NT2/D1 (cell line): Measurements from ENCODE around the gene CSF2RB.

Experiments used
- DNase-seq: peaks from one replicate; pipeline ENCODE4 v3.0.0-alpha.2; 2011; ENCODE audit warnings: low read depth, low spot score
- H3K27me3 ChIP-seq: 2 replicates; pipeline ENCODE4 v1.6.0; 2011; ENCODE audit warnings: mild to moderate bottlenecking; ENCODE audit not compliant: insufficient read length, insufficient read depth
- H3K36me3 ChIP-seq: 2 replicates; pipeline ENCODE4 v1.6.1; 2011; ENCODE audit warnings: mild to moderate bottlenecking, low read length, mixed read lengths; ENCODE audit not compliant: insufficient read depth, insufficient read length
- H3K4me1 ChIP-seq: 2 replicates; pipeline ENCODE4 v1.5.1; 2011; ENCODE audit not compliant: insufficient read depth, insufficient read length
- H3K4me3 ChIP-seq: 2 replicates; pipeline ENCODE4 v1.5.1; 2011; ENCODE audit warnings: low read depth; ENCODE audit not compliant: insufficient read length
- H3K9ac ChIP-seq: 2 replicates; pipeline ENCODE4 v1.6.0; 2011; ENCODE audit warnings: low read depth; ENCODE audit not compliant: insufficient read length
- H3K9me3 ChIP-seq: 2 replicates; pipeline ENCODE4 v1.5.1; 2011; ENCODE audit warnings: mild to moderate bottlenecking, low read length; ENCODE audit not compliant: insufficient read depth
- SUZ12 ChIP-seq: IDR thresholded peaks from 2 replicates; pipeline ENCODE4 v1.6.1; 2011; ENCODE audit not compliant: insufficient read length, insufficient read depth; ENCODE audit errors: extremely low read depth
- YY1 ChIP-seq: IDR thresholded peaks from 2 replicates; pipeline ENCODE4 v1.6.1; 2011; ENCODE audit not compliant: insufficient read length, insufficient read depth
- ZNF274 ChIP-seq: IDR thresholded peaks from 2 replicates; pipeline ENCODE4 v1.6.1; 2011; ENCODE audit warnings: mild to moderate bottlenecking, low read depth, low read length

CSF2RB gene

GRCh38 chr22:36940676-36941075 lies 27.2 kb downstream of the CSF2RB start:
- no peak for DNase-seq
- no peaks in the 10 kb centered on the region for H3K9me3 ChIP-seq
- H3K27me3 ChIP-seq = no peaks in the 10 kb centered on the region
- H3K4me3 ChIP-seq = no peak overlapping the region
- H3K36me3 ChIP-seq = no peaks in the 10 kb centered on the region
- H3K9ac ChIP-seq = no peak overlapping the region
- no peaks in the 10 kb centered on the region for H3K4me1 ChIP-seq
- TF ChIP-seq ZNF274 (no peak), YY1 (no peak), SUZ12 (no peak)

DNA sequence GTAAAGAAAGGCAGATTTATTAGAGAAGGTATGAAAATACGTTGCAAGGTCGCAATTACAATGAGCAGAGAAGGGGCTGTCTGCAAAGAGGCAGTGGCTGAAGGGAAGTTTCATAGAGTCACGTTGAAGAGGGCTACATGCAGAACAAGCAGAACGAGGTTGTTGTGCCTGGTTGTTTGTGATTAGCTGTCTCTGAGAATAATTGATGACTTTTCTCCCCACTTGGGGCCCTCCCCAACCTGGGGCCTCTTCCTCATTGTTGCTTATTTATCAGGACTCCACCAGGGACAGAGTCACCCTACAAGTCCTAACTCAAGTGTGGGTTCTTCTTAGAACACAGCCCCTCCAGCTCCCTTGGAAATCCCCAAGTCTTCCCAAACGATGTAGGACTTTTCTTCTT lies 29.1 kb downstream of the CSF2RB start:
- H3K9me3 ChIP-seq = 0 out of 2 replicates have a peak, but pooled peaks cover 5% of the 10 kb centered on the region

GRCh38 chr22:36946421-36947158 lies 33.2 kb downstream of the CSF2RB start:
- H3K4me3 ChIP-seq = no peak overlapping the region
- H3K9me3 ChIP-seq = peaks cover 7% of the 10 kb centered on the region; the same call in 1 of the 2 replicates
- no peak for DNase-seq
- H3K4me1 ChIP-seq = no peaks in the 10 kb centered on the region
- H3K36me3 ChIP-seq = no peaks in the 10 kb centered on the region
- TF ChIP-seq YY1 = no peak
- TF ChIP-seq ZNF274 = no peak
- no peak for TF ChIP-seq SUZ12
- H3K9ac ChIP-seq = no peak overlapping the region
- no peaks in the 10 kb centered on the region for H3K27me3 ChIP-seq

More for the DNA sequence above, 29.1 kb downstream of the CSF2RB start:
- H3K36me3 ChIP-seq = no peaks in the 10 kb centered on the region
- no peak for DNase-seq
- TF ChIP-seq YY1 (no peak), ZNF274 (no peak), SUZ12 (no peak)
- H3K4me3 ChIP-seq = no peak overlapping the region
- no peaks in the 10 kb centered on the region for H3K27me3 ChIP-seq
- no peak overlapping the region for H3K9ac ChIP-seq
- H3K4me1 ChIP-seq = no peaks in the 10 kb centered on the region

- Histone ChIP-seq H3K9me3 (peaks cover 7% of the 10 kb centered on the region; the same call in 1 of the 2 replicates), H3K27me3 (no peaks in the 10 kb centered on the region), H3K4me3 (no peak overlapping the region), H3K9ac (no peak overlapping the region), H3K36me3 (no peaks in the 10 kb centered on the region), H3K4me1 (no peaks in the 10 kb centered on the region)
- TF ChIP-seq ZNF274 = no peak
- TF ChIP-seq SUZ12 = no peak
- no peak for TF ChIP-seq YY1
- no peak for DNase-seq
These were observed 35.1 kb downstream of the CSF2RB start for GRCh38 chr22:36948273-36949225.

DNA sequence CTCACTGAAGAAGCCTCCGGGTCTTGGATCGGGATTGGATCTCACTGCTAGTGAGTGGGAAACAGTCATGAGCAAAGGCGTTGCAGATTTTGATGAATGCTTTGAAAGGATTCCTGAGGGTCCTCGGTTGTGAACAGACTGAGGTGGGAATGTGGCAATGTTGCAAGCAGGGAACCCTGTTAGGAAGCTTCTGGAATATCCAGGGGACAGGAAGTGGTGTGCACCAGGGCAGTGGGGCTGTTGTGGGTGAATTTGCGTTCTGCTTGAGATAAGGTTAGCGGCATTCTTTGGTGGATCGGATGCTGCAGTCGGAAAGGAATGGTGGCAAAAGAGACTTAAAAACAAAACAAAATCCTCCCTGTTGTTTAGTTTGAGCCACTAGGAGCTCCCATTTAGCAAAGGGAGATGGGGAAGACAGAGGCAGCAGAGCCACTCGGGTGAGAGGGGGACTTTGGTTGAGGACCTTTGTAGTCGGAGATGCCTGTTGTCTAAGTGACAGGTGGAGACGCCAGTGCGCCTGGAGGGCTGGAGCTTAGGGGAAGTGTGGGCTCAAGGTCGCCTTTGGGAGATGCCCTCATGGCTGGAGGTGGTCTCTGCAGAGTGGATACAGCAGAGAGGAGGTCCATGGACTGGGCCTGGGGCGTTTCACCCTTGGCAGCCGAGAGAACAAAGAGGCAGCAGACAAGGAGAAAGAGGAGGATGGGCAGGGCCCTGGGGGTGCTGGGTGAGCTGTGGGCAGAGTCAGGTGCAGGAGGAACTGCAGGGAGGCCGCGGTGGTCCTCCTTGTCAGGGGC lies 37.6 kb downstream of the CSF2RB start:
- no peak for DNase-seq

GRCh38 chr22:36951746-36952145 lies 38.3 kb downstream of the CSF2RB start:
- no peak for DNase-seq
- Histone ChIP-seq H3K4me1 (no peaks in the 10 kb centered on the region), H3K9ac (no peak overlapping the region), H3K9me3 (peaks cover 7% of the 10 kb centered on the region; the same call in 1 of the 2 replicates), H3K27me3 (no peaks in the 10 kb centered on the region), H3K4me3 (no peak overlapping the region), H3K36me3 (no peaks in the 10 kb centered on the region)
- no peak for TF ChIP-seq SUZ12
- no peak for TF ChIP-seq YY1
- TF ChIP-seq ZNF274 = no peak

More for the DNA sequence above, 37.6 kb downstream of the CSF2RB start:
- Histone ChIP-seq H3K4me3 (no peak overlapping the region), H3K9ac (no peak overlapping the region), H3K27me3 (no peaks in the 10 kb centered on the region), H3K4me1 (no peaks in the 10 kb centered on the region), H3K9me3 (peaks cover 7% of the 10 kb centered on the region; the same call in 1 of the 2 replicates), H3K36me3 (no peaks in the 10 kb centered on the region)
- TF ChIP-seq YY1 (no peak), SUZ12 (no peak), ZNF274 (no peak)
